Camera-type eye (tissue), 1 donor: Measurements from ENCODE around the gene PCDHA9. TPM values are rescaled to one million over a fixed set of nuclear protein-coding genes. Genes with fewer than 3 reads are reported as not detected.

Experiments
- total RNA-seq: library from RNA; depleted of rRNA; stranded (reverse); fragments of >200 nt; gene quantifications from one replicate; pipeline ENCODE4 v1.2.3, GENCODE V29; 2014

Gene PCDHA9, protein sequence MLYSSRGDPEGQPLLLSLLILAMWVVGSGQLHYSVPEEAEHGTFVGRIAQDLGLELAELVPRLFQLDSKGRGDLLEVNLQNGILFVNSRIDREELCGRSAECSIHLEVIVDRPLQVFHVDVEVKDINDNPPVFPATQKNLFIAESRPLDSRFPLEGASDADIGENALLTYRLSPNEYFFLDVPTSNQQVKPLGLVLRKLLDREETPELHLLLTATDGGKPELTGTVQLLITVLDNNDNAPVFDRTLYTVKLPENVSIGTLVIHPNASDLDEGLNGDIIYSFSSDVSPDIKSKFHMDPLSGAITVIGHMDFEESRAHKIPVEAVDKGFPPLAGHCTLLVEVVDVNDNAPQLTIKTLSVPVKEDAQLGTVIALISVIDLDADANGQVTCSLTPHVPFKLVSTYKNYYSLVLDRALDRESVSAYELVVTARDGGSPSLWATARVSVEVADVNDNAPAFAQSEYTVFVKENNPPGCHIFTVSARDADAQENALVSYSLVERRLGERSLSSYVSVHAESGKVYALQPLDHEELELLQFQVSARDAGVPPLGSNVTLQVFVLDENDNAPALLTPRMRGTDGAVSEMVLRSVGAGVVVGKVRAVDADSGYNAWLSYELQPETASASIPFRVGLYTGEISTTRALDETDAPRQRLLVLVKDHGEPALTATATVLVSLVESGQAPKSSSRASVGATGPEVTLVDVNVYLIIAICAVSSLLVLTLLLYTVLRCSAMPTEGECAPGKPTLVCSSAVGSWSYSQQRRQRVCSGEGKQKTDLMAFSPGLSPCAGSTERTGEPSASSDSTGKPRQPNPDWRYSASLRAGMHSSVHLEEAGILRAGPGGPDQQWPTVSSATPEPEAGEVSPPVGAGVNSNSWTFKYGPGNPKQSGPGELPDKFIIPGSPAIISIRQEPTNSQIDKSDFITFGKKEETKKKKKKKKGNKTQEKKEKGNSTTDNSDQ
- 4.6 TPM for total RNA-seq

DNA sequence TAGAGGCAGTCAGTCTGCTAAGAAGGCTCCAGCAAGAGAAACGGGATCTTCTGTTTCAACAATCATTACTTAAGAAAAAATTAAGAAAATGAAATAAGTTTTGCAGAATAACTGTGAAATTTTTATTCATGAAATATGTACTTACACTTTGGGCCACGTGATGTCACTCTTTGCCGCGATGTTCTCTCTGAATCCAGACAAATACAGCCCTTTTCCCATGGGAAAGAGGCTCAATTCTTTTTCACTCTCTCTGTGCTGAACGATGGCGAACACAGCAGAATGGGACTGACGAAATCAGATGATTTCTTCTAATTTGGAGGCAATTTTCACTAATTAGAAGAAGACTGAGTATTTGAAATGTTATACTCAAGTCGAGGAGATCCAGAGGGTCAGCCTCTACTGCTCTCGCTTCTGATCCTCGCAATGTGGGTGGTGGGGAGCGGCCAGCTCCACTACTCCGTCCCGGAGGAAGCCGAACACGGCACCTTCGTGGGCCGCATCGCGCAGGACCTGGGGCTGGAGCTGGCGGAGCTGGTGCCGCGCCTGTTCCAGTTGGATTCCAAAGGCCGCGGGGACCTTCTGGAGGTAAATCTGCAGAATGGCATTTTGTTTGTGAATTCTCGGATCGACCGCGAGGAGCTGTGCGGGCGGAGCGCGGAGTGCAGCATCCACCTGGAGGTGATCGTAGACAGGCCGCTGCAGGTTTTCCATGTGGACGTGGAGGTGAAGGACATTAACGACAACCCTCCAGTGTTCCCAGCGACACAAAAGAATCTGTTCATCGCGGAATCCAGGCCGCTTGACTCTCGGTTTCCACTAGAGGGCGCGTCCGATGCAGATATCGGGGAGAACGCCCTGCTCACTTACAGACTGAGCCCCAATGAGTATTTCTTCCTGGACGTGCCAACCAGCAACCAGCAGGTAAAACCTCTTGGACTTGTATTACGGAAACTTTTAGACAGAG, at the start of gene PCDHA9:
Gene PCDHA9 (plus strand): TSS at position 244 of the 964 bp plus-strand sequence. CDS start 114 bp downstream, at position 358.

DNA sequence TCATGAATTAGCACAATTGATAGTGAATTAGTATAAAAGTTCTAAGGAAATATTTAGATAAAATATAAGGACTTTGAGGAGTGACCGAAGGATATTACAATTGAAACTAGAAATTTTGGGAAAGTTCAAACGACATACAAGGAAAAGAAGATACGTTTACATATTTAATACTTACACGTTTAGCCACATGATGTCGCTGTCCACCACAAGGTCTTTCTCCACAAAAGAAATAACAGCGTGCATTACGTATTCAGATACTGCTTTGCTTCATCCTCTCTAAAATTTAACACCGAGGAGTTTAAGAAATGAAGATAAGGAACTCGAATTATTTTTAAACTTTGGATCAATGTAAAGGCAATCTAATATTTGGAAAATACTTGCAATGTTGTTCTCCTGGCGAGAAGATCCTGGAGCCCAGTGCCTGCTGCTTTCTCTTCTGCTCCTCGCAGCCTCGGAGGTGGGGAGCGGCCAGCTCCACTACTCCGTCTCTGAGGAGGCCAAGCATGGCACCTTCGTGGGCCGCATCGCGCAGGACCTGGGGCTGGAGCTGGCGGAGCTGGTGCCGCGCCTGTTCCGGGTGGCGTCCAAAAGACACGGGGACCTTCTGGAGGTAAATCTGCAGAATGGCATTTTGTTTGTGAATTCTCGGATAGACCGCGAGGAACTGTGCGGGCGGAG, 47.2 kb upstream of the PCDHA9 start, which contains the start of gene PCDHA3:
Gene PCDHA3 (plus strand): TSS at position 242 of the 678 bp plus-strand sequence.

DNA sequence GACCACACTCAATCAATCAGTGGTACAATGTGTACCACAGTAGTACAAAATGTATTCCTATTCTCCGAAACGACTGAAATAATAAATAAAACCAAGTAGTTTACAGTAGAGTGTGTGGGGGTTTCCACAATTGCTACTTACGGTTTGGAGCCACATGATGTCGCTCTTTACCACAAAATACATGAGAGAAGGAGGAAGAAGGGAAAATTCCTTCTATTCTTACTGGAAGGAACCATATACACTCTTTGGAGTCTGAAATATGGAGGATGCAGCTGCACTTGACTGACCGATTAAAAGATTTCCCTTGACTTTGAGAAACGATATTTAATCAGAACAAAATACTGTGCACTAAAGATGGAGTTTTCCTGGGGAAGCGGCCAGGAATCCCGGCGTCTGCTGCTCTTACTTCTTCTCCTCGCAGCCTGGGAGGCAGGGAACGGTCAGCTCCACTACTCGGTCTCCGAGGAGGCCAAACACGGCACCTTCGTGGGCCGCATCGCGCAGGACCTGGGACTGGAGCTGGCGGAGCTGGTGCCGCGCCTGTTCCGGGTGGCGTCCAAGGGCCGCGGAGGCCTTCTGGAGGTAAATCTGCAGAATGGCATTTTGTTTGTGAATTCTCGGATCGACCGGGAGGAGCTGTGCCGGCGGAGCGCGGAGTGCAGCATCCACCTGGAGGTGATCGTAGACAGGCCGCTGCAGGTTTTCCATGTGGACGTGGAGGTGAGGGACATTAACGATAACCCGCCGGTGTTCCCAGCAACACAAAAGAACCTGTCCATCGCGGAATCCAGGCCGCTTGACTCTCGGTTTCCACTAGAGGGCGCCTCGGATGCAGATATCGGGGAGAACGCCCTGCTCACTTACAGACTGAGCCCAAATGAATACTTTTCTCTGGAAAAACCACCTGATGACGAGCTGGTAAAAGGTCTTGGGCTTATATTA, 41.1 kb upstream of the PCDHA9 start, which contains the start of gene PCDHA4:
Gene PCDHA4 (plus strand): TSS at position 235 of the 942 bp plus-strand sequence.

DNA sequence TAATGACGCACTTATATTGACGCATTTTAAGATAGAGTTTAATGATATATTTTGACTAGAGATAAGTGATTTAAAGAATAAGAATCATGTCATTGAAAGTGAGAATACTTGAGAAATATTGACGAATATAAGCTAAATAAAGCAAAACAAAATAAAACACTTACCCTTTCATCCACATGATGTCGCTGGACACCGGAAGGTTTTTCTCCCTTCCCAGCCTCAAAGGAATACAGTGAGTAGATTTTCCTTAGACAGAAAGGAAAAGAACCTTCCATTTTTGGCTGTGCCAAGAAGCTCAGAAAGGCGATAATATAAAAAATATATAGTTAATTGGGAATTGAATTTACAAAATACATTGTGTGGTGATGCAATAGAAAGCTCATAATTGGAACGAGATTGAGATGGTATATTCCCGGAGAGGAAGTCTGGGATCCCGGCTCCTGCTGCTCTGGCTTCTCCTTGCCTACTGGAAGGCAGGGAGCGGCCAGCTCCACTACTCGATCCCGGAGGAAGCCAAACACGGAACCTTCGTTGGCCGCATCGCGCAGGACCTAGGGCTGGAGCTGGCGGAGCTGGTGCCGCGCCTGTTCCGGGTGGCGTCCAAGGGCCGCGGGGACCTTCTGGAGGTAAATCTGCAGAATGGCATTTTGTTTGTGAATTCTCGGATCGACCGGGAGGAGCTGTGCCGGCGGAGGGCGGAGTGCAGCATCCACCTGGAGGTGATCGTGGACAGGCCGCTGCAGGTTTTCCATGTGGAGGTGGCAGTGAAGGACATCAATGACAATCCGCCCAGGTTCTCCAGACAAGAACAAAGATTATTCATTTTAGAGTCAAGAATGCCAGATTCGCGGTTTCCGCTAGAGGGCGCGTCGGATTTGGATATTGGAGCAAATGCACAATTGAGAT, 26.6 kb upstream of the PCDHA9 start, which contains the start of gene PCDHA5:
Gene PCDHA5 (plus strand): TSS at position 239 of the 906 bp plus-strand sequence.

DNA sequence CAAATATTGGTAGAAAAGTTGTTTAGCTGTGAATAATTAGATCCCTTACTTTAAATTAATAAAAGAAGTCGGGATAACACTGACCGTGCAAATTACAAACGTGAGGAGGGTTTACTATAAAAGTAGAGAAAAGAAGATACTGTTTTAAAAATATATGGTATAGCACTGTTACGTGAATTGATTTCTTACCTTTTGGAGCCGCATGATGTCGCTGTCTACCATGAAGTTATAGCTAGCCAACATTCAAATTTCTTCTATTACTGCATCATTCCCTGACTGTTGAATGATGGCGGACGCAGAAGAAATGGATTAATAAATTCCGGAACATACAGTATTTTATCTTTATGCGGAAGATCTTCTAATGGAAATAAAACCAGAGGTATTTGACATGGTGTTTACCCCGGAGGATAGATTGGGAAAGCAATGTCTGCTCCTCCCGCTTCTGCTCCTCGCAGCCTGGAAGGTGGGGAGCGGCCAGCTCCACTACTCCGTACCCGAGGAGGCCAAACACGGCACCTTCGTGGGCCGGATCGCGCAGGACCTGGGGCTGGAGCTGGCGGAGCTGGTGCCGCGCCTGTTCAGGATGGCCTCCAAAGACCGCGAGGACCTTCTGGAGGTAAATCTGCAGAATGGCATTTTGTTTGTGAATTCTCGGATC, 20.3 kb upstream of the PCDHA9 start, which contains the start of gene PCDHA6:
Gene PCDHA6 (plus strand): TSS at position 257 of the 658 bp plus-strand sequence. CDS start 132 bp downstream, at position 389.

DNA sequence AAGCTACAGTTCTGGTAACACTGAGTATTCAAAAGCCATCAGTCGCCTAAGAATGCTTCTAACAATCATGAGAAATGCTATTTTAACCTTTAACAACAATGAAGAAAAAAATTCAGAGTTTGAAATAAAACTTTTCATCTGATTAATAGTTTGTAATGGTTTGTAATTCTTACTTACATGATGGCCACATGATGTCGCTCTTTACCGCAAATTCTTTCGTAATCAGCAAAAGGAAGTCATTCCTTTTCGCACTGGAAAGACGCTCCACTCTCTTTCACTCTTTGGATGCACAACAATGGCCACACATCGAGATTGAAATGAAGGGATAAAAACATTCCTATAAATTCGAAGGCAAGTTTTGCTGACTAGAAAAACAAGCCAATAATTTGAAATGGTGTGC, 14.2 kb upstream of the PCDHA9 start, which contains the start of gene PCDHA7:
Gene PCDHA7 (plus strand): TSS at position 277 of the 400 bp plus-strand sequence. CDS start 115 bp downstream, at position 392.

DNA sequence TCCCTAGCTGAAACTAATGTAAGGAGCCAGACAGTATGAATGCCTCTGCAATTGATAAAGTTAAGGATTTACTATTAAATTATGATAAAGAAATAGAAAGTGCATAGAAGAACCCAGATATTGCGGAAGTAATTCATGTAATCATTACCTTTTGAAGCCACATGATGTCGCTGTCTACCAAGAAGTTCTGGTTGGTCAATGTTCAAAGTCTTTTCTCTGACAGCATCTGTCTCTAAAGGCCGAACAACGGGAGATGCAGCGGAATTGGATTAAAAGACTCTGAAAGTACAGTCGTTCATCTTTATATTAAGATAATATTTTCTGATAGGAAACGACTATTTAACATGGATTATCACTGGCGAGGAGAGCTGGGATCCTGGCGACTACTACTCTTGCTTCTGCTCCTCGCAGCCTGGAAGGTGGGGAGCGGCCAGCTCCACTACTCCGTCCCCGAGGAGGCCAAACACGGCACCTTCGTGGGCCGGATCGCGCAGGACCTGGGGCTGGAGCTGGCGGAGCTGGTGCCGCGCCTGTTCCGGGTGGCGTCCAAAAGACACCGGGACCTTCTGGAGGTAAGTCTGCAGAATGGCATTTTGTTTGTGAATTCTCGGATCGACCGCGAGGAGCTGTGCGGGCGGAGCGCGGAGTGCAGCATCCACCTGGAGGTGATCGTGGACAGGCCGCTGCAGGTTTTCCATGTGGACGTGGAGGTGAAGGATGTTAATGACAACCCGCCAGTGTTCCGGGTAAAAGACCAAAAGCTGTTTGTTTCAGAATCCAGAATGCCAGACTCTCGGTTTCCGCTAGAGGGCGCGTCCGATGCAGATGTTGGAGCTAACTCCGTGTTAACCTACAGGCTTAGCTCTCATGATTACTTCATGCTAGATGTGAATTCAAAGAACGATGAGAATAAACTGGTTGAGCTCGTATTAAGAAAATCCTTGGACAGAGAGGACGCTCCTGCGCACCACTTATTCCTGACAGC, 6.9 kb upstream of the PCDHA9 start, which contains the start of gene PCDHA8:
Gene PCDHA8 (plus strand): TSS at position 210 of the 985 bp plus-strand sequence. CDS start 135 bp downstream, at position 345.

DNA sequence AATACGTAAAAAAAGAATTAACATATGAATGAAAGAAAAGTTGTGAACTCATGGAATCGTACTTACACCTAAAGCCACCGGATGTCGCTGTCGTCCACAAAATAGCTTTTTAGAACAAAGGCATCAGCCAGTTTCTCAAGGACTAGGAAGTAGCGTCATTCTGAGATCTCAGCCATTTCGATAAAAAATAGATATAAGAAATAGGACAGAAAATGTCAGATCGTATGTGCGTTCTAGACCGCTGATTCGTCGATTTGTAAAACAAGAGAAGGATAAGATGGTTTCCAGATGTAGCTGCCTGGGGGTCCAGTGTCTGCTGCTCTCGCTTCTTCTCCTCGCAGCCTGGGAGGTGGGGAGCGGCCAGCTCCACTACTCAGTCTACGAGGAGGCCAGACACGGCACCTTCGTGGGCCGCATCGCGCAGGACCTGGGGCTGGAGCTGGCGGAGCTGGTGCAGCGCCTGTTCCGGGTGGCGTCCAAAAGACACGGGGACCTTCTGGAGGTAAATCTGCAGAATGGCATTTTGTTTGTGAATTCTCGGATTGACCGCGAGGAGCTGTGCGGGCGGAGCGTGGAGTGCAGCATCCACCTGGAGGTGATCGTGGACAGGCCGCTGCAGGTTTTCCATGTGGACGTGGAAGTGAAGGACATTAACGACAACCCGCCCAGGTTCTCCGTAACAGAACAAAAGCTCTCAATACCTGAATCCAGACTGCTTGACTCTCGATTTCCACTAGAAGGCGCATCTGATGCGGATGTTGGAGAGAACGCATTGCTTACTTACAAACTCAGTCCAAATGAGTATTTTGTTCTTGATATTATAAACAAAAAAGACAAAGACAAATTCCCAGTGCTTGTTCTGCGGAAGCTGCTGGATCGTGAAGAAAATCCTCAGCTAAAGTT, 7.8 kb downstream of the PCDHA9 start, which contains the start of gene PCDHA10:
Gene PCDHA10 (plus strand): TSS at position 126 of the 903 bp plus-strand sequence. CDS start 152 bp downstream, at position 278.

DNA sequence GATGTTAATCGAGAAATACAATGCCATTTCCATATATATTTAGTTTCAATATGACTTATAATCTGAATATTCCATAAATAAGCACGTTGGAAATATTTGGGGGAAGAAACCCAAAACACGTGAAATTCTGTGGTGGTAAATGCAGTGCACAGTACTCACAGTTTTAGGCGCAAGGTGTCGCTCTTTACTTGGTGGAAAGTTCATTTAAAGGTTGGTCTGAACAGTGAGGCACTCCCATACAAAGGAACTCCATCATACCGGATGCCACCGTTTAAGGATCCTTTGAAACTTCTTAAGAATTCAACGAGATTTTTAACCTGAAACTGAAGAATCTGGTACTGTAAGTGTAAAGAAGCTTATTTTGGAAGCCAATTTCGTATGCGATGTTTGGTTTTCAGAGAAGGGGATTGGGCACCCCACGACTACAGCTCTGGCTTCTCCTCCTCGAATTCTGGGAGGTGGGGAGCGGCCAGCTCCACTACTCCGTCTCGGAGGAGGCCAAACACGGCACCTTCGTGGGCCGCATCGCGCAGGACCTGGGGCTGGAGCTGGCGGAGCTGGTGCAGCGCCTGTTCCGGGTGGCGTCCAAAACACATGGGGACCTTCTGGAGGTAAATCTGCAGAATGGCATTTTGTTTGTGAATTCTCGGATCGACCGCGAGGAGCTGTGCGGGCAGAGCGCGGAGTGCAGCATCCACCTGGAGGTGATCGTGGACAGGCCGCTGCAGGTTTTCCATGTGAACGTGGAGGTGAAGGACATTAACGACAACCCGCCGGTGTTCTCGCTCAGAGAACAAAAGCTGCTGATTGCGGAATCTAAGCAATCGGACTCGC, 20.8 kb downstream of the PCDHA9 start, which contains the start of gene PCDHA11:
Gene PCDHA11 (plus strand): TSS at position 237 of the 834 bp plus-strand sequence. CDS start 147 bp downstream, at position 384.

DNA sequence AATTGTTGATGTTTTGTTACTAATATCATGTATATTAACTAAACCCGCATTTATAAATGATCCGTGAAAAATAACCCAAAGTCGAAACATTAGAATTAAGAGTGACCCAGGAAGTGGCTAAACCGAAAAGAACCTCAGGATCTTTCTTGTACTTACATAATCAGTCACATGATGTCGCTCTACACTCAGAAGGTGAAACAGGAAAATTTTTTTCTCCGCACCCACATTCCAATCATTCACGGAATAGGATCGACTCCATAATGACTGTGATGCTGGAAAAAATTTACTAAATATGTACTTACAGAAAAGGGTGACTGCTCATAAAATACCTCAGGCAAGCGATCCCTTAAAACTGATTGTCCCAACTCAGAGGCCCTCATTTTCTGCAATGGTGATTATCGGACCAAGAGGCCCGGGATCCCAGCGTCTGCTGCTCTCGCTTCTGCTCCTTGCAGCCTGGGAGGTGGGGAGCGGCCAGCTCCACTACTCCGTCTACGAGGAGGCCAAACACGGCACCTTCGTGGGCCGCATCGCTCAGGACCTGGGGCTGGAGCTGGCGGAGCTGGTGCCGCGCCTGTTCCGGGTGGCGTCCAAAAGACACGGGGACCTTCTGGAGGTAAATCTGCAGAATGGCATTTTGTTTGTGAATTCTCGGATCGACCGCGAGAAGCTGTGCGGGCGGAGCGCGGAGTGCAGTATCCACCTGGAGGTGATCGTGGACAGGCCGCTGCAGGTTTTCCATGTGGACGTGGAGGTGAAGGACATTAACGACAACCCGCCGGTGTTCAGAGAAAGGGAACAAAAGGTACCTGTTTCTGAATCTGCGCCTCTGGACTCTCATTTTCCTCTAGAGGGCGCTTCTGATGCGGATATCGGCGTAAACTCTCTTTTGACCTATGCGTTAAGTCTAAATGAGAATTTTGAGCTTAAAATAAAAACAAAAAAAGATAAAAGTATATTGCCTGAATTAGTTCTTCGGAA, 27.2 kb downstream of the PCDHA9 start, which contains the start of gene PCDHA12:
Gene PCDHA12 (plus strand): TSS at position 224 of the 981 bp plus-strand sequence. CDS start 165 bp downstream, at position 389.

DNA sequence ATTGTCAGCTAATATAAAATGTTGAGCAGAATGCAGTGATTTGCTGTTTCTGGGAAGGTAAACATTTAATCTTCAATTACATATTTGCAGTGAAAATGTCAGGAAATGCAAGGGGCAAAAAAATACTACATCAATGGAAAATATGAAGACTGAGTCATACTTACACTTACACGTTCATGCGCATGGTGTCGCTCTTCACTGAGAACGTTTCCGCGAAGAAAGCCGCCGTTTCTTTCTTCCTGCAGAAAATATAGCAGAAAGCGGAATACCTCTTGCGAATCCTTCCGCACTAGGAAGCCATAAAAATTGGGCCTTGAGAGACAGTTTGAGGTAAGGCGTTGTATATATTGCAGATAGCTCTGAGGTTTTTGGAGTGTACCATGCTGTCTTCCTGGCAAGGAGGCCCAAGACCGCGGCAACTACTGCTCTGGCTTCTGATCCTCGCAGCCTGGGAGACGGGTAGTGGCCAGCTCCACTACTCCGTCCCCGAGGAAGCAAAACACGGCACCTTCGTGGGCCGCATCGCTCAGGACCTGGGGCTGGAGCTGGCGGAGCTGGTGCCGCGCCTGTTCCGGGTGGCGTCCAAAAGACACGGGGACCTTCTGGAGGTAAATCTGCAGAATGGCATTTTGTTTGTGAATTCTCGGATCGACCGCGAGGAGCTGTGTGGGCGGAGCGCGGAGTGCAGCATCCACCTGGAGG, 33.9 kb downstream of the PCDHA9 start, which contains the start of gene PCDHA13:
Gene PCDHA13 (plus strand): TSS at position 236 of the 702 bp plus-strand sequence. CDS start 145 bp downstream, at position 381.

